Measurements from ENCODE around the gene TMEM214.

TMEM214 gene

GRCh38 chr2:27086724-27087593, 54.2 kb downstream of the TMEM214 start, which contains the start of gene KHK:
KHK (plus strand) TSS chr2:27086772; CDS start chr2:27087260, 488 bp downstream.
- no peak for DNase-seq

GRCh38 chr2:27087823-27088410, 55.2 kb downstream of the TMEM214 start:
- DNase-seq, result no peak

GRCh38 chr2:27088634-27089033, 55.9 kb downstream of the TMEM214 start:
- DNase-seq, result no peak

GRCh38 chr2:27089111-27089954, 56.6 kb downstream of the TMEM214 start:
- DNase-seq, result no peak

Data from bone marrow (tissue), 2 donors.